HepG2 (cell line): ENCODE measurements around the gene ARFGEF2. TPM values are rescaled to one million over a fixed set of nuclear protein-coding genes. Genes with fewer than 3 reads are reported as not detected.
A peak's percentile ranks its signal among the peaks of the same experiment; 100 is the strongest.

Source experiments
- ATF7 ChIP-seq, 2 experiments: fragments of 450-650 bp in 1 of 2; sonication (generic) in 1 of 2; formaldehyde crosslinking in 1 of 2; IDR thresholded peaks; 2 replicates each; pipeline versions ENCODE4 v1.4.0 to v1.6.1; 2016 to 2020; ENCODE audit warnings: antibody characterized with exemption in 1 of 2, mild to moderate bottlenecking in 1 of 2, missing genetic modification reagents in 1 of 2
- EP300 ChIP-seq, 3 experiments: sonication (generic) in 1 of 3; formaldehyde crosslinking in 1 of 3; IDR thresholded peaks; 2 replicates each; pipeline versions ENCODE4 v1.5.1 to v1.6.1; 2011 to 2020; ENCODE audit warnings: low read depth in 2 of 3, low read length in 2 of 3, borderline replicate concordance in 1 of 3, improper control_type of control experiment in 1 of 3, mild to moderate bottlenecking in 1 of 3, missing genetic modification reagents in 1 of 3, moderate library complexity in 1 of 3
- FOXJ3 ChIP-seq: sonication (generic); formaldehyde crosslinking; IDR thresholded peaks from 2 replicates; pipeline ENCODE4 v1.4.0; 2020; ENCODE audit warnings: missing genetic modification reagents, mild to moderate bottlenecking, borderline replicate concordance
- GATAD2A ChIP-seq: IDR thresholded peaks from 2 replicates; pipeline ENCODE4 v1.6.1; 2016
- NBN ChIP-seq: fragments of 450-650 bp; conservative IDR thresholded peaks from 2 replicates; pipeline ENCODE4 v1.6.1; 2017
- PHF8 ChIP-seq: sonication (generic); formaldehyde crosslinking; IDR thresholded peaks from 2 replicates; pipeline ENCODE4 v1.5.0; 2020; ENCODE audit warnings: missing genetic modification reagents
- SMAD9 ChIP-seq: sonication (generic); formaldehyde crosslinking; IDR thresholded peaks from 2 replicates; pipeline ENCODE4 v1.5.1; 2020; ENCODE audit warnings: mild to moderate bottlenecking, missing genetic modification reagents
- SOX5 ChIP-seq: IDR thresholded peaks from 2 replicates; pipeline ENCODE4 v1.6.1; 2016; ENCODE audit warnings: borderline replicate concordance
- SUZ12 ChIP-seq: fragments of 150-350 bp; IDR thresholded peaks from 2 replicates; pipeline ENCODE4 v1.6.1; 2014; ENCODE audit warnings: low read depth, low read length
- ZNF12 ChIP-seq: sonication (generic); formaldehyde crosslinking; IDR thresholded peaks from 2 replicates; pipeline ENCODE4 v1.5.0; 2020; ENCODE audit warnings: missing genetic modification reagents
- ZNF263 ChIP-seq: sonication (generic); formaldehyde crosslinking; IDR thresholded peaks from 2 replicates; pipeline ENCODE4 v1.4.0; 2020; ENCODE audit warnings: missing genetic modification reagents
- ZNF296 ChIP-seq: sonication (generic); formaldehyde crosslinking; conservative IDR thresholded peaks from 2 replicates; pipeline ENCODE4 v1.5.0; 2020; ENCODE audit warnings: mild to moderate bottlenecking, missing genetic modification reagents
- ZNF34 ChIP-seq: sonication (generic); formaldehyde crosslinking; IDR thresholded peaks from 2 replicates; pipeline ENCODE4 v1.4.0; 2020; ENCODE audit warnings: mild to moderate bottlenecking, missing genetic modification reagents, borderline replicate concordance
- polyA plus RNA-seq, 8 experiments: library from polyadenylated mRNA; depleted of rRNA in 3 of 8; stranded (reverse) in 7 of 8; unstranded in 1 of 8; fragments of >200 nt; fragmentation: Illumina TruSeq in 4 of 8; extraction: Trizol in 4 of 8; gene quantifications; 2 replicates each; pipeline versions ENCODE4 v1.2.1 to v1.2.3, GENCODE V29; 2011 to 2016; ENCODE audit warnings: low read depth in 4 of 8, missing spikeins in 1 of 8, mixed read lengths in 1 of 8; ENCODE audit not compliant: insufficient read depth in 1 of 8
- total RNA-seq, 5 experiments: library from RNA; depleted of rRNA; stranded (reverse); fragments of >200 nt; fragmentation: Illumina TruSeq; extraction: Trizol; gene quantifications; 2 replicates each; pipeline ENCODE4 v1.2.3, GENCODE V29; 2016; ENCODE audit warnings: low read depth in 1 of 5
- TF ChIP-seq, protein P1 (sequence below): sonication (generic); formaldehyde crosslinking; IDR thresholded peaks from 2 replicates; pipeline ENCODE4 v1.5.0; 2020; ENCODE audit warnings: mild to moderate bottlenecking, missing genetic modification reagents, borderline replicate concordance
- TF ChIP-seq, protein P2 (sequence below): sonication (generic); formaldehyde crosslinking; IDR thresholded peaks from 2 replicates; pipeline ENCODE4 v1.8.0; 2022; ENCODE audit warnings: low read depth, missing genetic modification reagents
- TF ChIP-seq, protein P3 (sequence below): sonication (generic); formaldehyde crosslinking; IDR thresholded peaks from 2 replicates; pipeline ENCODE4 v1.8.0; 2022; ENCODE audit warnings: missing genetic modification reagents, low read depth, mild to moderate bottlenecking, borderline replicate concordance
- TF ChIP-seq, protein P4 (sequence below): sonication (generic); formaldehyde crosslinking; IDR thresholded peaks from 2 replicates; pipeline ENCODE4 v1.4.0; 2020; ENCODE audit warnings: mild to moderate bottlenecking, missing genetic modification reagents
- TF ChIP-seq, protein P5 (sequence below): sonication (generic); formaldehyde crosslinking; IDR thresholded peaks from 2 replicates; pipeline ENCODE4 v1.4.0; 2020; ENCODE audit warnings: missing genetic modification reagents, mild to moderate bottlenecking, borderline replicate concordance

Gene ARFGEF2
- total and polyA plus RNA-seq, 2 of the 13 experiments (the other 11 are each of a cell fraction or from before 2014, with no cell fraction given): 44.0 to 60.8 TPM

DNA sequence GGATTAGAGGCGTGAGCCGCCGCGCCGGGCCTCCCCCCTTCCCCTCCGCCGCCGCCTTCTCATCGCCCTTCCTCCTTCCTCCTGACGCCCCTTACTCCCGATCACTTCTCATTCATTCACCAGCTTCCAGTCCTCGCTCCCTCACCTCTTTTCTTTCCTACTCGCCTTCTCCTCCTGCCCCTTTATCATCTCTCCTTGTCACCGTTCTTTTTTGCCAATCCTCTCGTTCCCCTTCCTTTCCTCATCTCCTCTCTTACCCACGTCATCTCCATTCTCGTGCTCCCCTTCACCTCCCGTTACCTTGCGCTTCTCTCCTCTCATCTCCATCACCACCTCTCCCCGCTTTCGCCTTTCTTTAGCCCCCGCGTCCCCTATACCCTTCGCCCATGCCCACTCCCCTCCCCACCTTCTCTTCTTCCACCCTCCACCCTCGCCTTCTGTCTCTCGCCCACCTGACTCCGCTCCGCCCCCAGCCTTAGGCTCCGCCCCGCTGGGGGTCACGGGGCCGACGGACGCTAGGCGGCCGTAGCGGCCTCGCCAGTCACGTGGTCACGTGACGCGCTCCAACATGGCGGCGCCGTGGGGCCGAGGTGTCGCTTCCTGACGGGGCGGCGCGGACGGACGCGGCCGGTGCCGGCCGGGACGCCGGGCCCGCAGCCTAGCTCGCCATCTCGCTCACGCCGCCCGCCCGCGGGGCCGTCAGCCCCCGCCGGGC, at the start of gene ARFGEF2 (continued):
- TF ChIP-seq, protein P1, sequence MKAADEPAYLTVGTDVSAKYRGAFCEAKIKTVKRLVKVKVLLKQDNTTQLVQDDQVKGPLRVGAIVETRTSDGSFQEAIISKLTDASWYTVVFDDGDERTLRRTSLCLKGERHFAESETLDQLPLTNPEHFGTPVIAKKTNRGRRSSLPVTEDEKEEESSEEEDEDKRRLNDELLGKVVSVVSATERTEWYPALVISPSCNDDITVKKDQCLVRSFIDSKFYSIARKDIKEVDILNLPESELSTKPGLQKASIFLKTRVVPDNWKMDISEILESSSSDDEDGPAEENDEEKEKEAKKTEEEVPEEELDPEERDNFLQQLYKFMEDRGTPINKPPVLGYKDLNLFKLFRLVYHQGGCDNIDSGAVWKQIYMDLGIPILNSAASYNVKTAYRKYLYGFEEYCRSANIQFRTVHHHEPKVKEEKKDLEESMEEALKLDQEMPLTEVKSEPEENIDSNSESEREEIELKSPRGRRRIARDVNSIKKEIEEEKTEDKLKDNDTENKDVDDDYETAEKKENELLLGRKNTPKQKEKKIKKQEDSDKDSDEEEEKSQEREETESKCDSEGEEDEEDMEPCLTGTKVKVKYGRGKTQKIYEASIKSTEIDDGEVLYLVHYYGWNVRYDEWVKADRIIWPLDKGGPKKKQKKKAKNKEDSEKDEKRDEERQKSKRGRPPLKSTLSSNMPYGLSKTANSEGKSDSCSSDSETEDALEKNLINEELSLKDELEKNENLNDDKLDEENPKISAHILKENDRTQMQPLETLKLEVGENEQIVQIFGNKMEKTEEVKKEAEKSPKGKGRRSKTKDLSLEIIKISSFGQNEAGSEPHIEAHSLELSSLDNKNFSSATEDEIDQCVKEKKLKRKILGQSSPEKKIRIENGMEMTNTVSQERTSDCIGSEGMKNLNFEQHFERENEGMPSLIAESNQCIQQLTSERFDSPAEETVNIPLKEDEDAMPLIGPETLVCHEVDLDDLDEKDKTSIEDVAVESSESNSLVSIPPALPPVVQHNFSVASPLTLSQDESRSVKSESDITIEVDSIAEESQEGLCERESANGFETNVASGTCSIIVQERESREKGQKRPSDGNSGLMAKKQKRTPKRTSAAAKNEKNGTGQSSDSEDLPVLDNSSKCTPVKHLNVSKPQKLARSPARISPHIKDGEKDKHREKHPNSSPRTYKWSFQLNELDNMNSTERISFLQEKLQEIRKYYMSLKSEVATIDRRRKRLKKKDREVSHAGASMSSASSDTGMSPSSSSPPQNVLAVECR: peak; percentile 88
- TF ChIP-seq, protein P2, sequence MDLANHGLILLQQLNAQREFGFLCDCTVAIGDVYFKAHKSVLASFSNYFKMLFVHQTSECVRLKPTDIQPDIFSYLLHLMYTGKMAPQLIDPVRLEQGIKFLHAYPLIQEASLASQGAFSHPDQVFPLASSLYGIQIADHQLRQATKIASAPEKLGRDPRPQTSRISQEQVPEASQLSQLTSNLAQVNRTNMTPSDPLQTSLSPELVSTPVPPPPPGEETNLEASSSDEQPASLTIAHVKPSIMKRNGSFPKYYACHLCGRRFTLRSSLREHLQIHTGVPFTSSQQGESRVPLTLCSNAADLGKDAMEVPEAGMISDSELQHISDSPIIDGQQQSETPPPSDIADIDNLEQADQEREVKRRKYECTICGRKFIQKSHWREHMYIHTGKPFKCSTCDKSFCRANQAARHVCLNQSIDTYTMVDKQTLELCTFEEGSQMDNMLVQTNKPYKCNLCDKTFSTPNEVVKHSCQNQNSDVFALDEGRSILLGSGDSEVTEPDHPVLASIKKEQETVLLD (CRISPR knock-in tag): peak; percentile 96
- TF ChIP-seq, protein P3, sequence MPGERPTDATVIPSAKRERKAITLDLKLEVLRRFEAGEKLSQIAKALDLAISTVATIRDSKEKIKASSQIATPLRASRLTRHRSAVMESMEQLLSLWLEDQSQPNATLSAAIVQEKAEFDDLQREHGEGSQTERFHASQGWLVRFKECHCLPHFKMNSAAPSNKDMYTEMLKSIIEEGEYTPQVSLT (CRISPR knock-in tag): no peak
- TF ChIP-seq ZNF12: peak; percentile 50
- TF ChIP-seq ATF7 (IDR thresholded peaks at IDR 0.05): peak; percentile 81
- TF ChIP-seq ATF7 (CRISPR knock-in tag; IDR thresholded peaks at IDR 0.05): no peak
- peak; percentile 32; the same call in 1 of the 2 replicates for TF ChIP-seq GATAD2A
- TF ChIP-seq SMAD9 (CRISPR knock-in tag): no peak
- TF ChIP-seq, protein P4, sequence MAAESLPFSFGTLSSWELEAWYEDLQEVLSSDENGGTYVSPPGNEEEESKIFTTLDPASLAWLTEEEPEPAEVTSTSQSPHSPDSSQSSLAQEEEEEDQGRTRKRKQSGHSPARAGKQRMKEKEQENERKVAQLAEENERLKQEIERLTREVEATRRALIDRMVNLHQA (CRISPR knock-in tag): no peak
- no peak for TF ChIP-seq PHF8 (CRISPR knock-in tag)
- TF ChIP-seq ZNF34: peak; percentile 97
- TF ChIP-seq NBN: peak; percentile 100
- peak; percentile 22; the same call in 1 of the 2 replicates for TF ChIP-seq SUZ12
- TF ChIP-seq, protein P5, sequence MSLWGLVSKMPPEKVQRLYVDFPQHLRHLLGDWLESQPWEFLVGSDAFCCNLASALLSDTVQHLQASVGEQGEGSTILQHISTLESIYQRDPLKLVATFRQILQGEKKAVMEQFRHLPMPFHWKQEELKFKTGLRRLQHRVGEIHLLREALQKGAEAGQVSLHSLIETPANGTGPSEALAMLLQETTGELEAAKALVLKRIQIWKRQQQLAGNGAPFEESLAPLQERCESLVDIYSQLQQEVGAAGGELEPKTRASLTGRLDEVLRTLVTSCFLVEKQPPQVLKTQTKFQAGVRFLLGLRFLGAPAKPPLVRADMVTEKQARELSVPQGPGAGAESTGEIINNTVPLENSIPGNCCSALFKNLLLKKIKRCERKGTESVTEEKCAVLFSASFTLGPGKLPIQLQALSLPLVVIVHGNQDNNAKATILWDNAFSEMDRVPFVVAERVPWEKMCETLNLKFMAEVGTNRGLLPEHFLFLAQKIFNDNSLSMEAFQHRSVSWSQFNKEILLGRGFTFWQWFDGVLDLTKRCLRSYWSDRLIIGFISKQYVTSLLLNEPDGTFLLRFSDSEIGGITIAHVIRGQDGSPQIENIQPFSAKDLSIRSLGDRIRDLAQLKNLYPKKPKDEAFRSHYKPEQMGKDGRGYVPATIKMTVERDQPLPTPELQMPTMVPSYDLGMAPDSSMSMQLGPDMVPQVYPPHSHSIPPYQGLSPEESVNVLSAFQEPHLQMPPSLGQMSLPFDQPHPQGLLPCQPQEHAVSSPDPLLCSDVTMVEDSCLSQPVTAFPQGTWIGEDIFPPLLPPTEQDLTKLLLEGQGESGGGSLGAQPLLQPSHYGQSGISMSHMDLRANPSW (CRISPR knock-in tag): no peak
- no peak for TF ChIP-seq FOXJ3 (CRISPR knock-in tag)
- TF ChIP-seq SOX5 (CRISPR knock-in tag): peak; percentile 70; the same call in 1 of the 2 replicates
- TF ChIP-seq ZNF296: no peak
- TF ChIP-seq EP300 (IDR thresholded peaks at IDR 0.05; ENCODE audit: low read depth in 2 of 2, low read length in 2 of 2): peak; percentile 26 to 90; a peak in 2 of 4 replicates
- TF ChIP-seq EP300 (CRISPR knock-in tag; IDR thresholded peaks at IDR 0.05; ENCODE audit: borderline replicate concordance): no peak
- peak; percentile 41; the same call in 1 of the 2 replicates for TF ChIP-seq ZNF263 (CRISPR knock-in tag)
